GM08714 (cell line): ENCODE measurements around the gene TMEM79.

Source experiments
- H3K4me3 ChIP-seq: fragments of 200-500 bp; sonication (Bioruptor generic); 2 replicates; pipeline ENCODE4 v1.5.1; 2014; ENCODE audit warnings: mild to moderate bottlenecking, low read length, inconsistent platforms
- ZNF274 ChIP-seq: IDR thresholded peaks from 2 replicates; pipeline ENCODE4 v1.6.1; 2012; ENCODE audit warnings: mild to moderate bottlenecking, low read depth, low read length

Gene TMEM79, protein sequence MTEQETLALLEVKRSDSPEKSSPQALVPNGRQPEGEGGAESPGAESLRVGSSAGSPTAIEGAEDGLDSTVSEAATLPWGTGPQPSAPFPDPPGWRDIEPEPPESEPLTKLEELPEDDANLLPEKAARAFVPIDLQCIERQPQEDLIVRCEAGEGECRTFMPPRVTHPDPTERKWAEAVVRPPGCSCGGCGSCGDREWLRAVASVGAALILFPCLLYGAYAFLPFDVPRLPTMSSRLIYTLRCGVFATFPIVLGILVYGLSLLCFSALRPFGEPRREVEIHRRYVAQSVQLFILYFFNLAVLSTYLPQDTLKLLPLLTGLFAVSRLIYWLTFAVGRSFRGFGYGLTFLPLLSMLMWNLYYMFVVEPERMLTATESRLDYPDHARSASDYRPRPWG

GRCh38 chr1:156284112-156284511 is at the start of gene TMEM79:
Gene TMEM79 (plus strand): TSS chr1:156284325. CDS start chr1:156285227, 902 bp downstream.
- no peak for TF ChIP-seq ZNF274
- peak within 1 kb of the TSS; percentile 86 for H3K4me3 ChIP-seq

- H3K4me3 ChIP-seq: no peak overlapping the region
- TF ChIP-seq ZNF274: no peak
Observed at GRCh38 chr1:156236164-156236563, 48.0 kb upstream of the TMEM79 start.

- H3K4me3 ChIP-seq: no peak overlapping the region
- TF ChIP-seq ZNF274: no peak
Observed at GRCh38 chr1:156238248-156238647, 45.9 kb upstream of the TMEM79 start.

- no peak for TF ChIP-seq ZNF274
- no peak overlapping the region for H3K4me3 ChIP-seq
Observed at GRCh38 chr1:156241311-156241811, 42.8 kb upstream of the TMEM79 start.

GRCh38 chr1:156241926-156242325 is 42.2 kb upstream of the TMEM79 start, which contains the start of gene BGLAP:
Gene BGLAP (plus strand): TSS chr1:156242184. CDS start chr1:156242232, 48 bp downstream.
- no peak within 1 kb of the TSS for H3K4me3 ChIP-seq
- TF ChIP-seq ZNF274: no peak

- TF ChIP-seq ZNF274: no peak
- no peak overlapping the region for H3K4me3 ChIP-seq
Observed at GRCh38 chr1:156242738-156243137, 41.4 kb upstream of the TMEM79 start.

DNA sequence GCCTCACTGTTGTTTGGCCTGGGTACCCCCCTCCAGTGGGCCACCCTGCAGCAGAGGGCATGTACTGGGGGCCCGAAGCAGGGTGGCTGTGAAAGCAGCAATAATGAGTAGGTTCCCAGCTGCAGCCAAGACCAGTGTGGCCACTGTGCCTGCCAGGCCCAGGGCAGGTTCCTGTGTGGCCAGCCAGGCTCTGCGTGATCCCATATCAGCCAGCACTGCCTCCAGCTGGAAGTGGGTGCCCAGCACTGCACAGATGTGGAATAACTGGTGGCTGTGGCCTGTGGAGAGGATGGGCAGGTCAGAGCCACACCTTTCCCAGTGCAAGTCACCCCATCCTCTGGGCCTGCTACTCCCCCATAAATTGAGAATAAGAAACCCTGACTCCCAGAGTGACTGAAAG is 40.0 kb upstream of the TMEM79 start:
- TF ChIP-seq ZNF274: no peak
- H3K4me3 ChIP-seq: no peak overlapping the region

DNA sequence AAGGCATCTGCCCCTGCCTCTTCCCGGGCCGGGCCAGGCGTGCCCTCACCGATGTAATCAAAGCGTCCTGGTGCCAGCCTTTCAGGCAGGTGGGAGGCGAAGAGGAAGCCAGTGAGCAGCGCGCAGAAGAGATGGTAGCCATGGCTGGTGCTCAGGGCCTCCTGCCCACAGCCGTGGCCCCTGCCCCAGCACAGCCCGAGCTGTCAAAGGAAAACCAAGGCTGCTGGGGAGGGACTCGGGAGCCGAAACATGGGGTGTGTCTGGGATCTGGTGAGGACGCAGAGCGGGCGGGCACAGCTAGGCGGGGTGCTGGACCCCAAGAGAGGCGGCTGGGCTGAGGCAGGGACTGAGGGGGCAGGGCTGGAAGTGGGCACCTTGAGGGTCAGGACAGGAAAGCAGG is 39.4 kb upstream of the TMEM79 start:
- no peak for TF ChIP-seq ZNF274
- no peak overlapping the region for H3K4me3 ChIP-seq

DNA sequence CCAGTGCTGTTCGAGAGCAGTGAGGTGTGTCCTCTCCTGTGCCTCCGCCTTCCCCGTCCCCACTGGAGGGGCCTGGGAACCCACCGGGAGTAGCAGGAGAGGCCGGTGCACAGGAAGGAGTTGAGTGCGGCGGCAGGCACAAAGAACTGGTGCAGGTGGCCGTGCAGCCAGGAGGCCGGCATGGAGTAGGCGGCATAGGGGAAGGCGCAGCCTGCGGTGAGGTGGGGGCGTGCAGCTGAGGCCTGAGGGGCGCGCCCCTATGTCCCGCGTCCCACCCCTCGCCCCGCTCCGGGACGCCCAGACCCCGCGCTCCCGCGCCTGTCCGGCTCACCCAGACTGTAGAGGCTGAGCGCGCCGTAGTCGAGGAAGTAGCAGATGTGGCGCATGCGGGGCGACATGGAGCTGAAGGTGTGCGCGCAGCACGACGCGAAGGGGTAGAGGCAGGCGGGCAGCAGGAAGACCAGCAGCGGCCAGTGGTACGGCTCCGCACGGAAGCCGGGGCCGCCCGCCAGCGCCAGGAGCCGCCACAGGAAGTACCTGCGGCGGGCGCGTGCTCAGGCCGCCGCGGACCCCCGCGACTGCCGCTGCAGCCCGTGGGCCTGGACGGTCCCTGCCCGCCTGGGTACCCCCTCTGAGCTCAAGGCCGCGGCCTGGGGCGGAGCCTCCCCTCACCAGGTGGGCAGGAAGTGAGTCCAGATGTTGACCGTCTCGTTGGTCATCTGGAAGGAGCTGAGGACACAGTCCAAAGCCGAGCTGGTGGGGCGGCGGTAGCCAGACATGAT is 38.5 kb upstream of the TMEM79 start:
- H3K4me3 ChIP-seq: peak overlapping the region; percentile 25; the same call in 1 of the 2 replicates
- no peak for TF ChIP-seq ZNF274

DNA sequence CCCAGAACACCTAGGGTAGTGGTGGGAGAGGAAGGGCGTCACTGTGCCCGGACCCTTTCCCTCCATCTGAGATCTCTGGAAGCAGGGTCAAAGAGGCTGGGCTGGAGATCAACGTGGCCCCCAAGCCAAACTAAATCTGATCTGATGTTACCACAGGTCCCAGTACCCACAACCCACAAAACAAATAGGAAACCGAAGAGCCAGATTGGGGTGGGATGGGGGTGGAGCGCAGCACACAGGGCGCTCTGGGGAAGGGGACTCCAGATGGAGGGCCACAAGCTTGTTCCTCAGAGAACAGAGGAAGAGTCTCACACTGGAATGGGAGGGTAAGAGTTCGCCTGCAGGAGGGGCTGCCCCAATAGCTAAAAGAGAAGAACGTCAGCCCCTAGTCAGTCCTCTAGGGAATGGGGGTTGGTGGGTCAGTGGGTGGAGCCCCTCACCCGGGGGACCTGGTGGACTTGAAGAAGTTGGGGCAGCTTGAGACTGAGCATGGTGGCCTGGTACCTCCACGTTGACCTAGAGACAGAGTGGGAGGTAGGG is 37.8 kb upstream of the TMEM79 start:
- H3K4me3 ChIP-seq: no peak overlapping the region
- TF ChIP-seq ZNF274: no peak

DNA sequence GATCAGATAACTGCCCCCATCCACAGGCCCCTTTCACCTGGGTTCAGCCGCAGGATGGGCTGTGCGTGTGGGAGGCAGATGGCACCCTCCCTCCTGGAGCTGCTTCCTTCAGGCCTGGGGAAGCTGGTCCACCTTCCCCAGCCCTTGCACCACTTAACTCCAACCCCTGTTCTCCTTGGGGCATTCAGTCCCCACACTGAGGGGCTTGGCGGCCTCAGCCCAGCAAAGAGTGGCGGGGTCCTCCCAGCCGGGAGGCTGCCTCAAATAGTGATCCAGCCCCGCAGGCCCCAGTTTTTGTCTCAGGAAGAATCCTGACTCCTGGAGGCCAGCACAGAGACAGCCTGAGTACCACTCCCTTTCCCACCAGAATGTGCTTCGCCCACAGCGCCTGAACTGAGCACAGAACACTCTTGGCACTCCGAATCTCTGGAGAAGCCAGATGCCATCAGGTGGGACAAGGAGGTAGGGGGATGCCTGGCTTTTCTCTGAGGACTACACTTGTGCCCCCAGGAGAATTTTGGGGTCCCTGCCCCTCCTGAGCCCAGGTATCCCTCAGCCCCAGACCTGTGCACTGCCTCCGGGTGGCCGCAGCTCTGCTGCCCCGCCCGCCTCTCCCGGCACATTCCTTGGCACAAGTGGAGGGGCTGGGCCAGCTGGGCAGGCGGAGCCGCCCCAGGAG is 37.2 kb upstream of the TMEM79 start:
- TF ChIP-seq ZNF274: no peak
- H3K4me3 ChIP-seq: no peak overlapping the region

DNA sequence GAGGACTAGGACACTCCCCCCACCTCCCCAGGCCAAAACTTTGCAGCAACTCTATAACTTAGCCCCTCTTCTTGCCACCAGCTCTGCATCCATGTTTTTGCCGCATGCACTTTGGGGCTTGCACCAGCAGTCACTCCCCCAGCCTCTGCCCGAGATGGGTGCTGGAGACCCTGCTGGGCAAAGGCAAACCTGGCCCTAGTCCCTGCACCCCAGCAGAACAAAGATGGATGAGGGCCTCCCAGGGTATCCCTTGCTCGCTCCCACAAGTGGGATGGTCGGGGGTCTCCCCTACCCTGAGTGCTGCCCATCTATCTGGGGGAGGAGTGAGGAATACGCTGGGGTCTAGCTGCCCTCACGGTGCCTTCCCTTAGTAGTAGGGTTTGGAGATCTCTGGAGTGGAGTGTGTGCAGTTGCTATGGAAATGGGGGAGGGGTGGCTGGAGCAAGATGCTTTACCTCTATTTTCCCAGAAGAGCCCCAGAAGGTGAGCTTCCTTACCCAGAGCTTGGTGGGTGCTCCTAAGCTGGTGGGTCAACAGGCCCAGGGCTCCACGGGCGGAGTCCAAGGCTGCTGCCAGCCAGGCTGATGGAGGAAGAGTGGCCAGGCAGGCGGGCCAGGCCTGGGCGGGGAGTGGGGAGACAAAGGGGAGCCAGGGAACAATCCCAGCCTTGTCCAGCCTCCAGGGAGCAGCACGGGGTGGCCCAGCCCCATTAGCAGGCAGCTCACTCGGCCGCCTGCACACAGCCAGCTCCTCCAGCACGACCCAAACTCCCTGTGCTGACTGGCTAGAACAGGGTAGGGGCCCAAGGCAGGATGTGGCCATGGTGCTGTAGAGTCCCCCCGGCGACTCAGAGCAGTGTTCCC is 36.4 kb upstream of the TMEM79 start, which contains the start of gene PAQR6:
Gene PAQR6 (minus strand): TSS at position 597 of the 863 bp plus-strand sequence. CDS start 1,325 bp downstream, outside the sequence.
- no peak for TF ChIP-seq ZNF274
- H3K4me3 ChIP-seq: no peak within 1 kb of the TSS

DNA sequence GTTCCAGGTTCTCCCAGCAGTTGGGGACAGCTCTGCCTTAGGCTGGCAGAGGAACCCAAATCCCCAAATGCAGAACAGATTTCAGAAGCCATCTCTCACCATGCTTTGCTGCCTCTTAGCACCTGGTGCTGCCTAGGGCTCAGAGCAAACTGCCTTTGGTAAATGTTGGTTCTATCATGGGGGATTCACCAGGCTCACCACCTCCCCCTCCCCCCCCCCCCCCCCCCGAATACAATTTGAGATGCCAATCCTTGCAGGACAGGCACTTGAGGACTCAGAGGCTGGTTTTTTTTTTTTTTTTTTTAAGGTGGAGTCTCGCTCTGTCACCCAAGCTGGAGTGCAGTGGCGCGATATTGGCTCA is 35.8 kb upstream of the TMEM79 start:
- H3K4me3 ChIP-seq: no peak overlapping the region
- no peak for TF ChIP-seq ZNF274
